GM12874 (cell line): ENCODE data around the gene TRPM8.

Experiments used
- CTCF ChIP-seq: IDR thresholded peaks from 2 replicates; pipeline ENCODE4 v1.5.1; 2011; ENCODE audit warnings: low read depth, mild to moderate bottlenecking, control low read depth, low read length, moderate library complexity; ENCODE audit not compliant: insufficient read depth

The TRPM8 gene

GRCh38 chr2:234006501-234006900 is 89.3 kb downstream of the TRPM8 start:
- no peak for TF ChIP-seq CTCF

GRCh38 chr2:234014427-234014826 is 97.3 kb downstream of the TRPM8 start:
- no peak for TF ChIP-seq CTCF

GRCh38 chr2:234015861-234016260 is 98.7 kb downstream of the TRPM8 start:
- TF ChIP-seq CTCF = no peak

- TF ChIP-seq CTCF = no peak
Measured at GRCh38 chr2:234019896-234020295, 102.7 kb downstream of the TRPM8 start.

- TF ChIP-seq CTCF = no peak
Measured at GRCh38 chr2:234020332-234020731, 103.2 kb downstream of the TRPM8 start.

GRCh38 chr2:234022424-234022823 is 105.3 kb downstream of the TRPM8 start:
- TF ChIP-seq CTCF = no peak

- TF ChIP-seq CTCF = no peak
Measured at GRCh38 chr2:234024304-234024703, 107.1 kb downstream of the TRPM8 start.

- no peak for TF ChIP-seq CTCF
Measured at GRCh38 chr2:234025466-234025865, 108.3 kb downstream of the TRPM8 start.
